NCI-H774 (cell line): Measurements from ENCODE around the gene GLTP.
"Not testable (repeated sequence)": the region's sequence is repeated elsewhere in the genome, so short reads cannot be mapped to it uniquely, and the experiment has no call there.

Experiments used
- DNase-seq: peaks from one replicate; lab custom pipeline; 2025; lab: John Stamatoyannopoulos, UW

Gene GLTP

GRCh38 chr12:109902891-109903418 lies 22.6 kb upstream of the GLTP start:
- no peak for DNase-seq

- no peak for DNase-seq
Measured at GRCh38 chr12:109900752-109901580, 20.6 kb upstream of the GLTP start.

- peak; percentile 74 for DNase-seq
Measured at GRCh38 chr12:109899783-109900751, 19.7 kb upstream of the GLTP start, which contains the start of gene TCHP. Gene TCHP (plus strand): TSS chr12:109900274. CDS start chr12:109903027, 2,753 bp downstream.

- DNase-seq, result not testable (repeated sequence)
Measured at GRCh38 chr12:109899345-109899744, 19.0 kb upstream of the GLTP start.

GRCh38 chr12:109897029-109897428 lies 16.7 kb upstream of the GLTP start:
- no peak for DNase-seq

- DNase-seq, result no peak
Measured at GRCh38 chr12:109896188-109896587, 15.8 kb upstream of the GLTP start.

GRCh38 chr12:109894939-109895338 lies 14.6 kb upstream of the GLTP start:
- no peak for DNase-seq

GRCh38 chr12:109893261-109893995 lies 13.1 kb upstream of the GLTP start:
- no peak for DNase-seq

- DNase-seq, result no peak
Measured at GRCh38 chr12:109892748-109893147, 12.4 kb upstream of the GLTP start.

- no peak for DNase-seq
Measured at GRCh38 chr12:109892165-109892715, 11.9 kb upstream of the GLTP start.

- not testable (repeated sequence) for DNase-seq
Measured at GRCh38 chr12:109891731-109892130, 11.4 kb upstream of the GLTP start.

- DNase-seq, result no peak
Measured at GRCh38 chr12:109890620-109891170, 10.4 kb upstream of the GLTP start.

GRCh38 chr12:109888179-109889020 lies 8.1 kb upstream of the GLTP start:
- DNase-seq, result no peak

- no peak for DNase-seq
Measured at GRCh38 chr12:109885616-109886015, 5.3 kb upstream of the GLTP start.

GRCh38 chr12:109883461-109883860 lies 3.1 kb upstream of the GLTP start:
- DNase-seq, result no peak

GRCh38 chr12:109881752-109882151 lies 1.4 kb upstream of the GLTP start:
- no peak for DNase-seq

GRCh38 chr12:109880938-109881337 lies 597 bp upstream of the GLTP start:
- no peak for DNase-seq

- no peak for DNase-seq
Measured at GRCh38 chr12:109879351-109880042, 844 bp downstream of the GLTP start.

GRCh38 chr12:109878749-109879148 lies 1.6 kb downstream of the GLTP start:
- no peak for DNase-seq

GRCh38 chr12:109878247-109878625 lies 2.1 kb downstream of the GLTP start:
- DNase-seq, result no peak
